ENCODE data around the gene CTXN1.
"Not testable (repeated sequence)": the region's sequence is repeated elsewhere in the genome, so short reads cannot be mapped to it uniquely, and the experiment has no call there.

CTXN1 gene

GRCh38 chr19:7926021-7926726 is at the start of gene CTXN1:
CTXN1 (minus strand) TSS chr19:7926135; CDS start chr19:7925538, 597 bp downstream.
- DNase-seq (ENCODE audit: low read depth in 2 of 2) = peak in 1 of 2 donors; percentile 69

GRCh38 chr19:7975037-7975436 is 49.1 kb upstream of the CTXN1 start:
- no peak for DNase-seq (ENCODE audit: low read depth in 2 of 2)

- no peak for DNase-seq (ENCODE audit: low read depth in 2 of 2)
Measured at GRCh38 chr19:7973883-7974282, 47.9 kb upstream of the CTXN1 start.

GRCh38 chr19:7971553-7972520 is 45.9 kb upstream of the CTXN1 start:
- DNase-seq (ENCODE audit: low read depth in 2 of 2) = no peak

GRCh38 chr19:7970716-7971448 is 44.9 kb upstream of the CTXN1 start:
- no peak for DNase-seq (ENCODE audit: low read depth in 2 of 2)

GRCh38 chr19:7969555-7969939 is 43.6 kb upstream of the CTXN1 start:
- no peak for DNase-seq (ENCODE audit: low read depth in 2 of 2)

GRCh38 chr19:7968796-7969554 is 43.0 kb upstream of the CTXN1 start:
- no peak for DNase-seq (ENCODE audit: low read depth in 2 of 2)

- no peak for DNase-seq (ENCODE audit: low read depth in 2 of 2)
Measured at GRCh38 chr19:7968008-7968795, 42.3 kb upstream of the CTXN1 start.

- no peak for DNase-seq (ENCODE audit: low read depth in 2 of 2)
Measured at GRCh38 chr19:7965921-7966665, 40.2 kb upstream of the CTXN1 start.

GRCh38 chr19:7965259-7965841 is 39.4 kb upstream of the CTXN1 start:
- DNase-seq (ENCODE audit: low read depth in 2 of 2) = no peak

GRCh38 chr19:7963566-7963965 is 37.6 kb upstream of the CTXN1 start:
- DNase-seq (ENCODE audit: low read depth in 2 of 2) = no peak

GRCh38 chr19:7962644-7963268 is 36.8 kb upstream of the CTXN1 start:
- no peak for DNase-seq (ENCODE audit: low read depth in 2 of 2)

GRCh38 chr19:7961920-7962626 is 36.1 kb upstream of the CTXN1 start:
- DNase-seq (ENCODE audit: low read depth in 2 of 2) = no peak

- not testable (repeated sequence) for DNase-seq (ENCODE audit: low read depth in 2 of 2)
Measured at GRCh38 chr19:7961082-7961481, 35.1 kb upstream of the CTXN1 start.

- no peak for DNase-seq (ENCODE audit: low read depth in 2 of 2)
Measured at GRCh38 chr19:7959211-7959610, 33.3 kb upstream of the CTXN1 start.

GRCh38 chr19:7955696-7956095 is 29.8 kb upstream of the CTXN1 start:
- DNase-seq (ENCODE audit: low read depth in 2 of 2) = no peak

GRCh38 chr19:7953576-7953975 is 27.6 kb upstream of the CTXN1 start:
- DNase-seq (ENCODE audit: low read depth in 2 of 2) = no peak

GRCh38 chr19:7953060-7953459 is 27.1 kb upstream of the CTXN1 start:
- no peak for DNase-seq (ENCODE audit: low read depth in 2 of 2)
